Testis (tissue), 3 donors: Measurements from ENCODE around the gene NAGK. TPM values are rescaled to one million over a fixed set of nuclear protein-coding genes. Genes with fewer than 3 reads are reported as not detected.

Experiments
- DNase-seq: peaks from one replicate; pipeline ENCODE4 v3.0.0-alpha.2; 2019
- H3K27ac ChIP-seq, 2 donors: fragments of 200-600 bp; sonication (generic); one replicate each; pipeline ENCODE4 v1.5.1; 2019
- H3K27me3 ChIP-seq: fragments of 200-600 bp; sonication (generic); one replicate; pipeline ENCODE4 v1.5.1; 2019
- H3K36me3 ChIP-seq: fragments of 200-600 bp; sonication (generic); one replicate; pipeline ENCODE4 v1.5.1; 2017; ENCODE audit warnings: low read depth; ENCODE audit errors: missing control alignments
- H3K4me1 ChIP-seq: fragments of 200-600 bp; sonication (generic); one replicate; pipeline ENCODE4 v1.5.1; 2019
- H3K4me3 ChIP-seq, 2 donors: fragments of 200-600 bp; sonication (generic); one replicate each; pipeline ENCODE4 v1.5.1; 2017 to 2019
- H3K9me3 ChIP-seq: fragments of 200-600 bp; sonication (generic); one replicate; pipeline ENCODE4 v1.5.1; 2017
- CTCF ChIP-seq, 3 experiments: fragments of 450-650 bp in 2 of 3; fragments of 200-600 bp in 1 of 3; sonication (generic) in 1 of 3; IDR thresholded peaks; one replicate each; pipeline ENCODE4 v1.5.1; 2016 to 2019; ENCODE audit warnings: antibody characterized with exemption in 3 of 3, mild to moderate bottlenecking in 2 of 3, moderate library complexity in 1 of 3
- POLR2A ChIP-seq: fragments of 450-650 bp; IDR thresholded peaks from one replicate; pipeline ENCODE4 v1.6.1; 2017; ENCODE audit warnings: antibody characterized with exemption, mild to moderate bottlenecking, moderate library complexity
- WGBS, 2 donors: methylation state at CpG; one replicate each; pipeline ENCODE4 v1.1.5; 2018; 5-methylcytosine and 5-hydroxymethylcytosine counted together
- intact Hi-C: fragments of 100-400 bp; cut with DNase I; formaldehyde crosslinking; loops from one replicate; pipeline ENCODE4 v1.15.1; 2023; ENCODE audit warnings: low total_unique reads
- polyA plus RNA-seq: library from polyadenylated mRNA; stranded (reverse); fragments of 350-450 nt; fragmentation: Illumina TruSeq; extraction: RNeasy Lipid Tissue Mini Kit (QIAGEN cat#74804); gene quantifications from one replicate; pipeline ENCODE4 v1.2.3, GENCODE V29; 2014; ENCODE audit warnings: low read depth, low replicate concordance; ENCODE audit not compliant: insufficient read depth
- total RNA-seq, 2 donors: library from RNA; depleted of rRNA; stranded (reverse); fragments of >200 nt; gene quantifications; one replicate each; pipeline ENCODE4 v1.2.3, GENCODE V29; 2016

The NAGK gene
- total and polyA plus RNA-seq, 3 donors from 2014 or later, result 77.5 to 153 (median 87.5) TPM

GRCh38 chr2:71064754-71065621 lies 3.5 kb upstream of the NAGK start:
- H3K9me3 ChIP-seq, result no peaks in the 10 kb centered on the region
- peaks cover 9% of the 10 kb centered on the region for H3K4me1 ChIP-seq
- 74 to 78% methylated on average over 7 of the region's 7 CpGs for WGBS, 2 donors
- H3K27me3 ChIP-seq, result no peaks in the 10 kb centered on the region
- no peak overlapping the region for H3K4me3 ChIP-seq
- TF ChIP-seq CTCF (IDR thresholded peaks at IDR 0.05) (no peak), POLR2A (no peak)
- H3K27ac ChIP-seq, result no peak overlapping the region
- intact Hi-C loops, result no loop called here
- H3K36me3 ChIP-seq, result no peaks in the 10 kb centered on the region
- DNase-seq, result no peak

GRCh38 chr2:71066856-71067255 lies 1.6 kb upstream of the NAGK start:
- intact Hi-C loops, result no loop called here
- Histone ChIP-seq H3K4me1 (peaks cover 9% of the 10 kb centered on the region), H3K4me3 (no peak overlapping the region), H3K27me3 (no peaks in the 10 kb centered on the region), H3K9me3 (no peaks in the 10 kb centered on the region), H3K36me3 (no peaks in the 10 kb centered on the region), H3K27ac (no peak overlapping the region)
- no peak for DNase-seq
- TF ChIP-seq CTCF (IDR thresholded peaks at IDR 0.05), result no peak
- TF ChIP-seq POLR2A, result no peak
- 63 to 85% methylated on average over 3 of the region's 3 CpGs for WGBS, 2 donors

DNA sequence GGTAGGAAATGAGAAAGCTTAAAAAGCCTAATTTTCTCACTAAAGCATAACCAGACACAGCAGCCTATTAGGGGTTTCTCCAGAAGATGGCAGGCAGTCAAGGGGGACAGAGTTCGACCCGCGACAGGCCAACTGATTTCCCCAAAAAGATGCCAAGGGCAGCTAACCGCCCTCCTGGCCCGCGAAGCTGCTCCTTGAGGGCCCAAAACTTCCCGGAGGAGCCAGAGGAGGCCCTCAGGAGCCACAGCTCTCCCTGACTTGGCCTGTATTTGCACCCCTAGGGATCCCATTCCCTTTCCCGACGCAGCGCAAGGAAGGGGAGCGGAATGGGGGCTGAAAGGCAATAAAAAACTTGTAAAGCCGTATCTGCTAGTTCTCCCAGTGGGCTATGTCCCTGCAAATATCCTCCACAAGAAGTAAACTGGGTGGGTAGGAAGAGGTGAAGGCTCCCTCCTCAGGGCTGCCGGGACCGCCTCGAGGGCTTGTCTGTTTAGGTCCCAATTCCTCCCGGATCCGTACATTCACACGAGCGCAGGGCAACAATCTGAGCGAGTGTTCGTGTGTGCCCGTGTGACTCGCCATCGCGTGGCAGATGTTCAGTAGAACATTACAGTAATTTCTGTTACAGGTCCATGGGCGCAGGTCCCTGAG lies 756 bp upstream of the NAGK start:
- WGBS, 2 donors, result 1 to 2% methylated on average over 25 to 26 of the region's 26 CpGs
- intact Hi-C loops, result no loop called here
- Histone ChIP-seq H3K4me3 (peak overlapping the region; percentile 80 to 94), H3K27me3 (no peaks in the 10 kb centered on the region), H3K9me3 (no peaks in the 10 kb centered on the region), H3K27ac (peak overlapping the region; percentile 69 to 98), H3K36me3 (no peaks in the 10 kb centered on the region), H3K4me1 (peaks cover 9% of the 10 kb centered on the region)
- DNase-seq, result no peak
- TF ChIP-seq CTCF (IDR thresholded peaks at IDR 0.05), result no peak
- no peak for TF ChIP-seq POLR2A

DNA sequence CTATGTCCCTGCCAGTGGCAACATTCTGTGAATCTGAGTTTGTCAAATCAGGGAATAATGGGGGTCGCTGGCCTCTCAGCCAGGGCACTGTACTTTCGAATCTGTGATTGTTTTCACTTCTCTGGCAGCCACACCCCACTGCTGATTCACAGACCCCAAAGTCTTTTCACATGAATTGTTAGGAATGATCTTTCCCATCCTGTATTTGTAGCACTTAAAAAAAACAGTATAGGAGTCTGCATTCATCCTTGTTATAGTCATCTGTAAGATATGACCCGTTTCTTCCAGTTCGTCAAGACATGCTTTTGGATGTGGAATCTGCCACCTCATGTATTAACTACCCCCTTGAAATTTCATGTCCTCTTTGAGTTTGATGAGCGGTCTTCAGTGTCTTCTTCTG lies 928 bp downstream of the NAGK start:
- 29 to 33% methylated on average over 5 of the region's 5 CpGs for WGBS, 2 donors
- Histone ChIP-seq H3K27ac (peak overlapping the region in 1 of 2 donors; percentile 98), H3K36me3 (no peaks in the 10 kb centered on the region), H3K4me1 (peaks cover 9% of the 10 kb centered on the region), H3K27me3 (no peaks in the 10 kb centered on the region), H3K9me3 (no peaks in the 10 kb centered on the region), H3K4me3 (peak overlapping the region; percentile 80 to 94)
- DNase-seq, result no peak
- intact Hi-C loops, result no loop called here
- no peak for TF ChIP-seq POLR2A
- TF ChIP-seq CTCF (IDR thresholded peaks at IDR 0.05), result no peak
